ENCODE results near the gene OMP.

OMP gene

DNA sequence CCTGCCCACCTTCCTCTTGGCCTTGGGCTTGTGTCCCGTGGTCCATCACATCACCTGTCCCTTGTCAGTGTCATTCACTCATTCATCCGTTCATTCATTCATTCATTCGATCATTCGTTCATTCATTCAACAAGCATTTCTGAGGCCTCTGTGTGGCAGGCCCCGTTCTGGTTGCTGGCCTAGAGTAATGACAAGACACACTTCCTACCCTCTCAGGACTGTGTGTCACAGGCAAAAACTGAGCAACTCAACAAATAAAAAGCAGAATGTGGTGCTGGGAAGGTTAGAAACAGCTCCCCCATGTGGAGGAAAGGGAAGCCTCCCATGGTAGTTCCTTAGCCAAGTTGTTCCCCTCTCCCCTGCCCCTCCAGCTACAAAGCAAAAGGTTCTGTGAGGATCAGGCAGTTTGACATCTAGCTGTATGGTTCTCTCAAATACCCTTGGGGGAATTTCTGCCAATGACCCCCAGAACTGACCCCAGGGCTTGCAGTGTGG, 1.6 kb upstream of the OMP start:
- in situ Hi-C loops (cut with HindIII; ENCODE audit: low sequenced_read_pairs): no loop called here

DNA sequence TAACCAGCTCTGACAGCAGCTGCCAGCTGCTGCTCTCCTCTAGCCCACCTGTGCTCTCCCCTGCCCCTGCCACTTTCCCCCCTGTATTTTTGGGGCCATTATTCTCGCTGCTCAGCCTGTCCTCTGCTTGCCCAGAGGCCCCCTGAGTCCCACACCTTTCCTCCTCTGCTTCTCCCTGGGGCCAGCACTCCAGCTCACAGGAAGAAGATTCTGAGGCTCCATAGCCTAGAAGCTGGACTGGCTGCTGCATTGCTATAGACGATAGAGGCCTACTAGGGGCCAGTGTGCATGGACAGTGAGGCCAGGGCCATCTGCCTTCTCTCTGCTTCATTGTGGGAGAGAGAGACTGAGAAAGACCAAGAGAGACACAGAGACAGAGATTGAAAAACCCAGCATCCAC, 679 bp downstream of the OMP start:
- in situ Hi-C loops (cut with HindIII; ENCODE audit: low sequenced_read_pairs): no loop called here

DNA sequence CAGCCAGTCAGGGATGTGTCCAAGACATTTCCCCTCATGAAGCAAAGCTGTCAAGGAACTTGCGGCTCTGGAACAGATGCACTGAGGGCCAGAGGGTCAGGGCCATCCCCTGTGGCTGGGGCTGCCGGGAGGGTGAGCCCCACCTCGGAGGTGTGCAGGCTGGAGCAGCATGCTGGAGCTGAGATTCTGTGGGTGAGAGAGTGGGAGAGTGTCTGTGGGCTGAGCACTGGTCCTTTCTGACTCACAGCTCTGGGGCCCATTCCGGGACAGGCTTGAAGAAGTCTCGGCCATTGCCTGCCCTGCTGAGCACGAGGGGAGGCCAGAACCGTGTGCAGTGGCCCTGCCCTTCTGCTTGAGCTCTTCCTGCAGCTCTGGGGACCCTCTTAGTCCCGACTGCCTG, 2.1 kb downstream of the OMP start:
- in situ Hi-C loops (cut with HindIII; ENCODE audit: low sequenced_read_pairs): no loop called here

DNA sequence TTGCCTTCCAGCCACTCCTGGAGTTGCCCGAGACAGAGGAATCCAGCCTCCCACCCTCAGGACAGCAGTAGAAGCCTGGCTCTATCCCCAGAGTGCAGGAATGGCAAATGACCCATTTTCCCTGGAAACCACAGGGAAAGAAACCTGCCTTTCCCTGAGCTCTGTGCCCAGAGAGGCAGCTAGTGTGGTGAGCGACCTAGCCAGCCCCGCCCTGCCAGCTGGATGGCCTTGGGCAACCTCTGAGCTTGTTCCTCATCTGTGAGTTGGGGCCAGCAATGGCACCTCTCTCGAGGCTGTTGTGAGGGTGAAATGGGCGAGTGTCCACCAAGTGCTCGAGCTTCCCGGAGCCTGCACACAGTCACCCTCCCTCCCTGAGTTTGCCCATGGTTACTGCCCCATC, 3.7 kb downstream of the OMP start:
- in situ Hi-C loops (cut with HindIII; ENCODE audit: low sequenced_read_pairs): no loop called here

DNA sequence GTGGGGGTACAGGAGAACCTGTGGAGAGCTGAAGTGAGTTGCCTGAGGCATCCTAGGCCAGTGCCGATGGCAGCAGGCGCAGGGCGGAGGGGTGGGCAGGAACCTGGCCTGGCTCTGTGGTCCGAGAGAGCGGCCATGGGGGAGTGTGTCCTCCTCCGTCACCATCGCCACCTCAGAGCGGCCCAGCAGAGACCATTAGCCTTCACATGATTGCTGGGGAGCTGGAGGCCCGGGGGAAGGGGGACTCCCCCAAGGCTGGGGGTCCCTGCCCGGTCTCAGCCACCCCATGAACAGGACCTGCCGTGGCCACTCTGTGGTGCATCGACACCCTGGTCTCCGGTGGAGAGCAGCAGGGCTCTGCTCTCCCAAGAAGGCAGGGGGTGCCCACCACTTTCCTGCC, 4.1 kb downstream of the OMP start:
- in situ Hi-C loops (cut with HindIII; ENCODE audit: low sequenced_read_pairs): no loop called here

DNA sequence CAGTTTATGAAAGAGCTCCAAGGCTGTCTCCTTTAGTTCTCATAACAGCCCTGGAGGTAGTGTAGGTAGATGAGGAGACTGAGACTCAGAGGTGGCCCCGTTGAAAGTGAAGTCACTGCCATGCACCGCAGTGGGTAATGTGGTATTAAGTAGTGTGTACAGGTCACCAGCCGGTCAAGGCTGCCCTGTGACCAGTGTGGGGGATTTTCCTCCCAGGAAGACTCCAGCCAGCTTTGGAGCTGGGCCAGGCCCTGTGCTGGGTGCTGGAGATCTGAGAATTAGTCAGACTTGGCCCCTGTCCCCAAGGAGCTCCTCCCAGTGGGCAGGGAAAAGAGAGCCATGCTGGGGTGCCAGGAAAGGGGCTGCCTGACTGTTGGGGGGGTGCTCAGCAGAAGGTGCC, 5.3 kb downstream of the OMP start:
- in situ Hi-C loops (cut with HindIII; ENCODE audit: low sequenced_read_pairs): no loop called here

DNA sequence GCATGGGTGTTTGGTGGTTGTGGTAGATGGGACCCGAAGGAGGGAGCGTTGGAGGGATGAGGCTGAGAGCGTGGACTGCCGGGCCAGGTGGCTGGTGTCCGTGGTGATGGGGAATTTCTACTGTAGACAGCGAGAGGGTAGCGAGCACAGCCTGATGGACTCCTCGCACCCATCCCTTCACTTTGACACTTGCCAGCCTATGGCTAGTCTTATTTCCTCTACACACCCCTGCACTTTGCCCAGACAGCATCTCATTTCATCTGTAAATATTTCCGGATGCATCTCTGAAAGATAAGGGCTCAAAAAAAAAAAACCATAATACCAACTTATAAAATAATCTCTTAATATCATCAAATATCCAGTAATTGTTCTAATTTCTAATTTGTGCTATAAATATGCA, 5.8 kb downstream of the OMP start:
- in situ Hi-C loops (cut with HindIII; ENCODE audit: low sequenced_read_pairs): no loop called here

DNA sequence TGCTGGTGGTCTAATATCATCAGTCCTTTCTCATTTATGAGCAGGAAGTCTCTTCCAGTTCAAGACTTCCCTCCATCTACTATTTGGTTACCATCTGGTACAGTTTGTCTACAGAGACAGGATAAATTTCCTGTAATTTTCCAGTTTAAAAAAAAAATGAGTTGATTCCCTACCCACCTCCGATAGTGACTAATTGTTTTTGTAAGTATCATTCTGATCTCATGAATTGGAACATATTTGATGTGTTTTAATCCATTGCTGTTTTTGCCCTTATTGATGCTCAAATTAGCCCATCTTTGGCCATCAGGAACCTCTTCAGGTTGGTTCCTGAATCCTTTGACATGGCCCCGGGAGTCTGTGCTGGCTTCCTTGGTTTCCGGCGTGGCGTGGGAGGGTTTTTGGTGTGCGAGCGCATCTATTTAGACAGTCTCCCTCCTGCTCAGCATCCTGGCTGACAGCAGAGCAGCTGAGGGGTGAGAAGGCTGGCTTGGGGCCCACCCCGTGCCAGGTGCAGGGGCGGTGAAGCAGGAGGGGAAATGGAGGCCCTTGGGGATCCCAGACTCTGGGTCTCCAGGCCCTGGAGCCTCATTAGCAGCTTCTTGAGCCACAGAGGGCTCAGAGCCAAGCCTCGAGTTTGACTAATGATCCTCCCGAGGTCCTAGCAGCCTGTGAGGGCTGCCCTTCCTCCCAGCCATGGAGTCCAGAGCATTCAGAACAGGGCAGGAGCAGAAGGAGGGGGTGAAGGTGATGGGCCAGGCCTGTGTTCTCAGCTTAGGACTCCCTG, 6.8 kb downstream of the OMP start:
- in situ Hi-C loops (cut with HindIII; ENCODE audit: low sequenced_read_pairs): no loop called here

DNA sequence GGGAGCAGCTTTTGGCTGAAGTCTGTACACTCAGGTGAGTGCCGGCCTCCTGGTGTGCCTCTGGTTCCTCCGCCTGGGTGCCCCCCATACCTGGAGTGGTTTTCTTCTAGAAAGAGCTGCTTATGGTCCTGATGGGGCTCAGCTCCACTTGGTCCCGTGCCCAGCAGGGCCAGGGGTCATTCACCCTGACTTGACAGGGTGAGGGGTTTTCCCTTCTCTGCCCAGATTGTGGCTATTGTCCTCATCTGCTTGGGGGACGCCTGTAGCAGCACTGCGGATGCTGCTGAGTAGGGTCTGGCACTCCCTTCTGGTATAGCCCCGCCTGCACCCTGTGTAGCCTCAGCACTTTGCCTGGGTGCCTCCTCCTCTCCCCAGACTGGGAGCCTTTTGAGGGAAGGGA, 8.2 kb downstream of the OMP start:
- in situ Hi-C loops (cut with HindIII; ENCODE audit: low sequenced_read_pairs): no loop called here

DNA sequence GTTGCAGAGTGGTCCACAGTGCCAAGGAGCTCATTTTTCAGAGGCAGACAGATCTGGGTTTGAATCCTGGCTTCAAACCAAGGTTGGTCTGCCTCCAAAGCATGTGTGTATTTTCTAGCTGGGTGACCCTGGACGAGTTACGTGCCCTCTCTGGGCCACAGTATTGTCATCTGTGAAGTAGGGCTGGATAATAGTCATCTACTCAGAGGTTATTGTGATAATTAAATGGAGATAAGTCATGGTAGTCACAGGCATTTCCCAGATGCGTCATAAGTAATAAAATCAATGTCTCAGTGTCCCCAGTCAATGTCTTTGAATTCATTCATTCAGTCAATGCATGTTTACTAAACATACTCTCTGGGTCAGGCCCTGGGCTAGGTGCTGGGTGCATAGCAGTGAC, 8.6 kb downstream of the OMP start:
- in situ Hi-C loops (cut with HindIII; ENCODE audit: low sequenced_read_pairs): no loop called here

DNA sequence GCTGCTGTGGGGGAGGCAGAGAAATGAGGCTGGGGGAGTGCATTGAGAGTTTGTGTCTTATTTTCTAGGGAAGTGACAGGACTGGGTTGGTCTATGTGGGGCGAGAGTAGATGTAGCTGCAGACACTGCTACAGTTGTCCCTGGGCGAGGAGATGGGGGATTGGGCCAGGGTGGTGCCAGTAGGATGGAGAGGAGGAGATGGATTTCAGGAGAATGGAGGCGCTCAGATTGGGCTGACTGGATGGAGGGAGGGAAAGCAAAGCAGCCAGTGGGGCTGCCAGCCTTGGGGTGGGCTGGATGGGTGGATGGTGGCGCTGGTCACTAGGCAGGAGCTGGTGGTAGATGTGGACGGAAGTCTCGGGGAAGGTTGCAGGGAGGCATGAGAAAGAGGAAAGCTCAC, 9.3 kb downstream of the OMP start:
- in situ Hi-C loops (cut with HindIII; ENCODE audit: low sequenced_read_pairs): no loop called here

DNA sequence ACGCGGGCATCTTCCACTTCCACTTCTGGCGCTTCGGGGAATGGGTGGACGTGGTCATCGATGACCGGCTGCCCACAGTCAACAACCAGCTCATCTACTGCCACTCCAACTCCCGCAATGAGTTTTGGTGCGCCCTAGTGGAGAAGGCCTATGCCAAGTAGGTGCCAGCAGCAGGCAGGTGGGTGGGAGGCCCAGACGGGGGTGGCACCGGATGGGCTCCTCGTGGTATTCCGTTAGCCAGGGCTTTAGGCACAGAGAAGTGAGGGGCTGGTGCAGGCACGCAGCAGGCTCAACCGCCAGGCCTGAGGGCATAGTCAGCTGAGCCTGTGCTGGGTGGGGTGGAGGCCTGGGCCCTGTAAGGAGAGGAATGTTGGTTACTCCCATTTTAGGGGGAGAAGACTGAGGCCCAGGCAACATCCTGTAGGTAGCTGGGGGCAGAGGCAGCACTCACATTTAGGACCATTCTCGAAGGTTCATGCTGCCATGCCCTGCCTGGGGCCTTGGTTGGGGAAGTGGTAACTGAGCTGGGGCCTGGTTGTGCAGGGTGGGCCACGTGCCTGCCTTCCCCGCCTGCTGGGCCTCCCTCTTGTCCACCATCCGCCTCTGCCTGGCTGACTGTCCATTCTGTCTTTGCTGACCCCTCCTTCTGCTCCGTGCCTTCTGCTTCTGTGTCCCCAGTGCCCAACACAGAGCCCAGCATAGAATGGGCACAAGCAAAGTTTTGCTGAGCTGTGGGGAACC, 10.2 kb downstream of the OMP start:
- in situ Hi-C loops (cut with HindIII; ENCODE audit: low sequenced_read_pairs): no loop called here

DNA sequence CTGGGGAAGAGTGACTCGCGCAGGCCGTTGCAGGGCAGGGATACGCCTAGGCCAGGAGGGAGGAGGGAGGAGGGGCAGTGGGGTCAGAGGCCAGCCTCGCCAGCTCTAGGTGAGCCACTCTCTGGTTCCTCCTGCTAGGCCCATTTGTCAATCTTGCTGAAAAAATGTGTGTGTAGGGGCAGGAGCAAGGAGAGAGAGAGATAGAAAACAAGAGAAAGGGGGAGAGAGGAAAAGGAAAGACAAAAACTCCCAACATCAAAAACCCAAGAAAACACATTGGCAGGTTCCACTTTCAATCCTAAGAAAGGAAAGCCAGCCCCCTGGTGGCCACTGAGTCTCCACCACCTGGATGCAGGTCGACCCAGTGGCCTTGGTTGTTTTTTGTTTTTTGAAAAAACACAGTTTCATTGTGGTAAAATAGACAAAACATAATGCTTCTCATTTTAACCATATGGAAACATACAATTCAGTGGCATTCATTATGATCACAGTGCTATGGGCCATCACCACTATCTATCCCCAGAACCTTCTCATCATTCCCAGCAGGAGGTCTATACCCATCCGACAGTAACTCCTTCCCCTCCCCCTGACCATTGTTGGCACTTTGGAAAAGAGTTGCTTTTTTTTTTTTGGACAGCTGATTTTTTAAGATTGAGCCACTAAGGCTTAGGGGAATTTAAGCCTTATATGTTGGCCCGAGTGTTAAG, 10.9 kb downstream of the OMP start:
- in situ Hi-C loops (cut with HindIII; ENCODE audit: low sequenced_read_pairs): no loop called here

DNA sequence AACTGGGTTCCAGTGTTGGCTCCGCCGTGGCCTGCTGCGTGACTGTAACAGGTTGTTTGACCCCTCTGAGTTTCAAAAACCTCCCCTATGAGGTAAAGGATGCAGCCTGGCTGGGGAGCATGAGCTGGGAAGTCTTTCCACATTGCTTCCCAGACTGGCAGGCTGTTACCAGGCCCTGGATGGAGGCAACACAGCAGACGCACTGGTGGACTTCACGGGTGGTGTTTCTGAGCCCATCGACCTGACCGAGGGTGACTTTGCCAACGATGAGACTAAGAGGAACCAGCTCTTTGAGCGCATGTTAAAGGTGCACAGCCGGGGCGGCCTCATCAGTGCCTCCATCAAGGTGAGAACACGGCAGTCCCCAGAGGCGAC, 11.4 kb downstream of the OMP start:
- in situ Hi-C loops (cut with HindIII; ENCODE audit: low sequenced_read_pairs): no loop called here

DNA sequence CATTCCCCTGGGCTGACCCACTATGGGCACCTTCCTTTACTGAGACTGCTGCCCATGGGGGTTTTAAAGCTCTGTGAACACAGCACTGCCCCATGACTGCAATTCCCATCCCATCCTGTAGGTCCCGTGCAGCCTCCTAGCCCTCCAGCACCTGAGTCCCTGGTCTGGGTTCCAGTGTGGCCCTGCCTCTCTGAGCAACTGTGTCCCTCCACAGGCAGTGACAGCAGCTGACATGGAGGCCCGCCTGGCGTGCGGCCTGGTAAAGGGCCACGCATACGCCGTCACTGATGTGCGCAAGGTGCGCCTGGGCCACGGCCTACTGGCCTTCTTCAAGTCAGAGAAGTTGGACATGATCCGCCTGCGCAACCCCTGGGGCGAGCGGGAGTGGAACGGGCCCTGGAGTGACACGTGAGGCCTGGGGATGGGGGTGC, 12.6 kb downstream of the OMP start:
- in situ Hi-C loops (cut with HindIII; ENCODE audit: low sequenced_read_pairs): no loop called here

DNA sequence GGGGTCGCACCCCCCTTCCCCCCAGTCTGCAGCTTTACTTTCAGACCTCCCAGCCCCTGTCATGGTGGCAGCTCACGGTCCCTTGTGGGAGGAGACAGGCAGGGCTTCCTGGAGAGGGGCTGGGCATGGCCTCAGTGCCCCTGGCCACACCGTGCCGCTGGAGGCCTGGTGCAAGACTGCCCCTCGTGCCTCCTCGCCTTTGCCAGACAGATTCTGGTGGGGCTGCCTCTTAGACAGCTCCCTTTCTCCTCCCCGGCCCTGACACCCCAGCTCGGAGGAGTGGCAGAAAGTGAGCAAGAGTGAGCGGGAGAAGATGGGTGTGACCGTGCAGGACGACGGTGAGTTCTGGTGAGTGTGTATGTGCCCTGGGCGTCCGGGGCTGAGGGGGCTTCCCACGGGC, 13.3 kb downstream of the OMP start:
- in situ Hi-C loops (cut with HindIII; ENCODE audit: low sequenced_read_pairs): no loop called here

DNA sequence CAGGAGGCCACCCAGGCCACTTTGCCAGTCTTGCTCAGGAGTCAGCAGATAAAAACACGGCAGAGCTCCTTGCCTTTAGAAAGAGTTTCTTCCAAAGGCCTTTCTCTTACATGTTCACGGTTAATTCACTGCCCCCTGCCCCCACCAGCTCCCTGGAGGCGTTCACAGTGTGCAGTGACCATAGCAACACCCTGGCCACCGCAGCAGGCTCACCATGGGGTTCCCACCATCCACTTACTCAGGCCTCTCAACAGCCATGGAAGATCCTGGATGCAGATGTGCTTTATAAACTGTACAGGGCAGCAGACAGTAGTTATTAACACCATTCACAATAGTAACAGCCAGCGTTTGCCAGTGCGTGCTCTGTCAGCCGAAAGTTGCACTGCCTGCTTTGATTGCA, 14.9 kb downstream of the OMP start:
- in situ Hi-C loops (cut with HindIII; ENCODE audit: low sequenced_read_pairs): no loop called here

DNA sequence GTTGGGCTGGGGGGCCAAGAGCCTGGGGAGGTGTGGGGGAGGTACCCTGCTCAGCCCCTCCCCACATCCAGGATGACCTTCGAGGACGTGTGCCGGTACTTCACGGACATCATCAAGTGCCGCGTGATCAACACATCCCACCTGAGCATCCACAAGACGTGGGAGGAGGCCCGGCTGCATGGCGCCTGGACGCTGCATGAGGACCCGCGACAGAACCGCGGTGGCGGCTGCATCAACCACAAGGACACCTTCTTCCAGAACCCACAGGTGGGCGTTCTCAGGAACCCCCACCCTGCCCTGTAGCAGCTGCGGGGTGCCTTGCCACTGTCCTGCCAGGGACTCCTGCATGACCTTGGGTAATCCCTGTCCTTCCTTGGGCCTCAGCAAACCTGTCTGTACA, 15.4 kb downstream of the OMP start:
- in situ Hi-C loops (cut with HindIII; ENCODE audit: low sequenced_read_pairs): no loop called here

DNA sequence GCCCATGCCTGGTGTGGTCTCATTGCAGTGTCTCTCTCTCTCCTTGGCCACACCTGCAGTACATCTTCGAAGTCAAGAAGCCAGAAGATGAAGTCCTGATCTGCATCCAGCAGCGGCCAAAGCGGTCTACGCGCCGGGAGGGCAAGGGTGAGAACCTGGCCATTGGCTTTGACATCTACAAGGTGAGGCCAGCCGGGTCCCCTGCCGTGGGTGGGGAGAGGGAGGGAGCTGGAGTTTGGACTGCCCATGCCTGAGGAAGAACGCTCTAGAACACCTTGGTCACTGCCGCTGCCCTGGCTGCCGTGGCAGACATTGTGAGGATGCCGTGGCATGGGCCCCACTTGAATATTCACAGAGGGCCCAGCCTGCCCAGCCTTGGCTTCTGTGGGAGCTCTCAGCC, 16.3 kb downstream of the OMP start:
- in situ Hi-C loops (cut with HindIII; ENCODE audit: low sequenced_read_pairs): no loop called here

DNA sequence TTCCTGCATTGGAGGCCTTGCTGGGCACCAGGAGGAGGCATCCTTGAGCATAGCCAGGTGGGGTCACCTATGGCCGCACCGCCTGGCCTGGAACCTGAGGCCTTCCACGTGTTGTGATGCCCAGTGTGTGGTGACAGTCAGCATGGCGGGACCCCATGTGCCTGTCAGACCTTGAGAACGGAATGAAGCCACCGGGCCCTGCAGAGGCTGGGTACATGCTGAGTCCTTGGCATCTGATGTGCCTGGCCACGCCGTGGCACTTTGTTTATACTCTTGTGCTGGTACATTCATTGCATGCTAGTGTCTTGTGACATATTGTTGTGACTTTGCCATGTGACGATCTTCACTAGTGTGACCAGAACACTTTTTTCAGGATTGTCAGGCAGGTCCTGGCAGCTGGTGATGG, 16.9 kb downstream of the OMP start:
- in situ Hi-C loops (cut with HindIII; ENCODE audit: low sequenced_read_pairs): no loop called here

DNA sequence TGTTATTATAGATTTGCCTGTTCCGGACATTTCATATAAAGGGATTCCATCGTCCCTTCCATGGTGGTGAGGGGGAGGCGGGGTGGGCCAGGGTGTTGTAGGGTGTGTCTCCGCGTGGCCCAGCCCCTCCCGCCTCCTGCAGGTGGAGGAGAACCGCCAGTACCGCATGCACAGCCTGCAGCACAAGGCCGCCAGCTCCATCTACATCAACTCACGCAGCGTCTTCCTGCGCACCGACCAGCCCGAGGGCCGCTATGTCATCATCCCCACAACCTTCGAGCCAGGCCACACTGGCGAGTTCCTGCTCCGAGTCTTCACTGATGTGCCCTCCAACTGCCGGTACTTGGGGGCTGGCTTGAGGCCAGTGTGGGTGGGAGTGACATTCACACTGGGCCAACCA, 17.9 kb downstream of the OMP start:
- in situ Hi-C loops (cut with HindIII; ENCODE audit: low sequenced_read_pairs): no loop called here

DNA sequence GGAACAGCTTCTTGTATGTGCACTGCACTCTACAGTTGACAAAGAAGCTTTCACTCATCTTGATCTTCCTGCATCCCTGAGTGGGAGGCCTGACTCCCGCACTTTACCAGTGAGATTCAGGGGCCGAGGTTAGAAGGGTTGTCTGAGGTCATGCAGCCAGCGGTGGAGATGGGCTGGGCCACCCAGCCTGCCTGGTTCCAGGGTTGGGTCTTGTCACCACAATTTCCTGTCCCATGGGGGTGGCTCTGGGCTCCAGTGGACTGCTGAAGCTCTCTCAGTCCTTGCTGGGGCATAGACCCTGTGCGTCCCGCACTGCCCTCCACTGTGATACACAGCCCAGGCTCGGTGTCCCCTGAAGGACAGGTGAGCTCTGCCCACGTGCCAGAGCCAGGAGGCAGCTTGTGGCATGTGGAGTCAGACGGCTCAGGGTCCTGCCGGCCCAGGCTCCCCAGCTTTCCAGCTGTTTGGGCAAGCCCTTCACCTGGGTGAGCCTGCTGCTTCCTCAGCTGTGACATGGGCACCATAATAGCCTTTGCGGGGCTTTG, 18.5 kb downstream of the OMP start:
- in situ Hi-C loops (cut with HindIII; ENCODE audit: low sequenced_read_pairs): no loop called here
